ENCODE results near the gene HIVEP2.

- TF ChIP-seq POLR2A (IDR thresholded peaks at IDR 0.05): no peak
- no peak for TF ChIP-seq CTCF (IDR thresholded peaks at IDR 0.05)
Measured at GRCh38 chr6:142947714-142948480, 2.9 kb upstream of the HIVEP2 start.

All from esophagus squamous epithelium (tissue), 4 donors.